Measurements from ENCODE around the gene SPDYE1.

SPDYE1 gene

DNA sequence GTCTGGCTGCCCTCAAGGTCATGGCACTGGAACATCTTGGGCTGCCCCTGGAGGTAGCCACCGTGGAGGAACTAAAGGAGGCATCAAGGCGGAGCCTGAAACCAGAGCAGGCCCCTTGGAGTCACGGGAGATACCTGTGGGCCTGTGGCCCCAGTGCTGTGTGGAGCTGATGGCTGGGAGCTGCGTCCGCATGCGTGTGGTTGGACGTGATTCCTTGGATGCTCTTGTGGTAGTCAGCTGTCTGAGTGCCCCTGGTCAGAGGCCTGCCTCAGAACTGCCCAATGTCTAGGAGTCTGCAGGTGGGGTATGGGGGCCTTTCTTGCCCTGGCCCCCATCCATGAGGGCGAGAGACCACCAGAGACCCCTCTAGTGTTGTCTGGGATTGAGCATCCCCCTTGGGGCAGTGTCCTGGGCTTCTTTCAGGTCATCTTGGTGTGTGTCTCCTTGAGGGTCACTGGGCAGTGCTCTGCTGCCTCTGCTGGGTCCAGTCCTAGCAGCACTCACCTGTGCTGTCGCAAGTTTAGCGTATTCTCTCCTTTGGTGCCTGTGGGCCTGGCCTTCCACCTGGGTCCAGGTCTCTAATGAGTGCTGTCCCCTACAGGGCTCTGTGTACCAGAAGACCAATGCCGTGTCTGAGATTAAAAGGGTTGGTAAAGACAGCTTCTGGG, 59.6 kb downstream of the SPDYE1 start:
- in situ Hi-C loops (cut with HindIII; ENCODE audit: low pct_ligation_motif_present, low pct_unique_long_range_greater_than_20kb, low sequenced_read_pairs), result no loop called here
- DNase-seq, result no peak

DNA sequence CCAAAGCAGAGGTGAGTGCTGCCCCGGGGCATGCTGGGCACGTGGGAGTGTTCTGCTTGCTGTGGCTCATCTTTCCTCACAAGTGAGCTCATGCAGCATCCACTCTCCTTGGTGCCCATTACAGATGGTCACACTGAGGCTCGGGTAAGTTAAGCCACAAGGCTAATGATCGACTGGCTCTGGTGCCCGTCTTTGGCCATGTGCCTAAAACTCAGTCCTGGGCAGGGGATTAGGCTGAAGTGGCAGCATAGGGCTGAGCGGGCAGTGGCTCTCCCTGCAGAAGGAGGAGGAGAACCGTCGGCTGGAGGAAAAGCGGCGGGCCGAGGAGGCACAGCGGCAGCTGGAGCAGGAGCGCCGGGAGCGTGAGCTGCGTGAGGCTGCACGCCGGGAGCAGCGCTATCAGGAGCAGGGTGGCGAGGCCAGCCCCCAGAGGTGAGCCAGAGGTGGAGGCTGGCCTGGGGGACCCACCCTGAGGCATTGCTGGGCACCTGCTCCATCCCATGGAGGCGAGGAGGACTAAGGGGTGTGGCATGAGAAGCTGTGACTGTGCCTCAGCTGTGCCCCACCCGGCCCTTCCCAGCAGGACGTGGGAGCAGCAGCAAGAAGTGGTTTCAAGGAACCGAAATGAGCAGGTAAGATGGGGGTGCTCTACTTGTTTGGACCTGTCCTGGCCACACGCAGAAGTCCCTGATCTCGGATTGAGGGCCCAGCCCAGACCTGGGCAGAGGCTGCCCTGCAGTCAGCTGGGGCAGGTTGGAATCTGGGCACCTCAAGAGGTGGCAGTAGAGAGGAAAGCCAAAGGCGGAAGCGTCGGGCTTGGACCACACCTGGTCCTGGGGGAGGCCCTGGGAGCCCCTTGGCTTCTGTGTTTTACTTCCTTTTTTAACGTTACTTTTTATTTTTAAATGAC, 60.4 kb downstream of the SPDYE1 start:
- in situ Hi-C loops (cut with HindIII; ENCODE audit: low pct_ligation_motif_present, low pct_unique_long_range_greater_than_20kb, low sequenced_read_pairs), result no loop called here
- DNase-seq, result no peak

DNA sequence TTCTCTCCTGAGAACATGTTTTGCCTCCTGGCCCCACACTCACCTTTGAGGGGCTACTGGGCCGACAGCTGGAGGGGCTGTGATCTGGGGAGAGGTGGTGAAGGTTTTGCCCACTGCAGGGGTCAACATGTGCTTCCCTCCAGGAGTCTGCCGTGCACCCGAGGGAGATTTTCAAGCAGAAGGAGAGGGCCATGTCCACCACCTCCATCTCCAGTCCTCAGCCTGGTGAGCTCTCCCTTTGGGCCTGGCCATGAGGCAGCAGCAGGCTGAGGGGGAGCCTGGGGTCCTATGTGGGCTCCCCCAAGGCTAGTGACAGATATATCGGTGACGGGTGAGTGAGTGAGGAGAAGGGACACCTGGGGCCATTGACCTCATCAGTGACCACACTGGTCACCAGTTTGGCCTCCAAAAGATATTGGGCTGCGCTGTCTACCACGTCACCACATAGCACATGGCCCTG, 61.1 kb downstream of the SPDYE1 start:
- in situ Hi-C loops (cut with HindIII; ENCODE audit: low pct_ligation_motif_present, low pct_unique_long_range_greater_than_20kb, low sequenced_read_pairs), result no loop called here
- DNase-seq, result no peak

DNA sequence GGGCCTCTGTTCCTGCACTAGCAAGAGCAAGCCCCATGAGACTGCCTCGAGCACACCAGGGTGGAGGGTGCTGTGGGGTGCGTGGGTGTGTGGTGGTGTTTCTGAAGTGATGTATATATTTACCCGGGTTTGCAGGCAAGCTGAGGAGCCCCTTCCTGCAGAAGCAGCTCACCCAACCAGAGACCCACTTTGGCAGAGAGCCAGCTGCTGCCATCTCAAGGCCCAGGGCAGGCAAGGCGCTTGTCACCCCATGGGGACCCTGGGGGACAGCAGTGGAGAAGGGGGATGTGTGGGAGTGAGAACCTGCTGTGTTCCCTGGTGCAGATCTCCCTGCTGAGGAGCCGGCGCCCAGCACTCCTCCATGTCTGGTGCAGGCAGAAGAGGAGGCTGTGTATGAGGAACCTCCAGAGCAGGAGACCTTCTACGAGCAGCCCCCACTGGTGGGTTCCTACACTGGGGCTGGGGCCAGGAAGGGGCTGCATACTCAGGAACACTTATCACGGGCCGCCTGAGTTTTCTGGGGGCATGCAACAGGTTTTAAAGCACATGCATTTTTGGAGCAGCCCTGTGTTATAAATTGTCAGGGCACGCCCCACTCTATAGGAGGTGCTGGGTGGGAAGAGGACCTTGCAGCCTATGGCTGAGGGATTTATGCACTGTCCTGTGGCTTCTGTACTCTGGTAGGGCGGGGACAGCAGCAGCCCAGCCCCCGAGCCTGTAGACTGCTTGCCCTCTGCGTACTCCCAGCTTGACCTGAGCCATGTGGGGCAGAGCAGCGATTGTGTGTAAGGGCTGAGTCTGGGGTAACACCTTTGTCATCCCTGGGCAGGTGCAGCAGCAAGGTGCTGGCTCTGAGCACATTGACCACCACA, 61.8 kb downstream of the SPDYE1 start:
- DNase-seq, result no peak
- in situ Hi-C loops (cut with HindIII; ENCODE audit: low pct_ligation_motif_present, low pct_unique_long_range_greater_than_20kb, low sequenced_read_pairs), result no loop called here

Data from ACHN (cell line).